ENCODE data around the gene ARL4C.

DNA sequence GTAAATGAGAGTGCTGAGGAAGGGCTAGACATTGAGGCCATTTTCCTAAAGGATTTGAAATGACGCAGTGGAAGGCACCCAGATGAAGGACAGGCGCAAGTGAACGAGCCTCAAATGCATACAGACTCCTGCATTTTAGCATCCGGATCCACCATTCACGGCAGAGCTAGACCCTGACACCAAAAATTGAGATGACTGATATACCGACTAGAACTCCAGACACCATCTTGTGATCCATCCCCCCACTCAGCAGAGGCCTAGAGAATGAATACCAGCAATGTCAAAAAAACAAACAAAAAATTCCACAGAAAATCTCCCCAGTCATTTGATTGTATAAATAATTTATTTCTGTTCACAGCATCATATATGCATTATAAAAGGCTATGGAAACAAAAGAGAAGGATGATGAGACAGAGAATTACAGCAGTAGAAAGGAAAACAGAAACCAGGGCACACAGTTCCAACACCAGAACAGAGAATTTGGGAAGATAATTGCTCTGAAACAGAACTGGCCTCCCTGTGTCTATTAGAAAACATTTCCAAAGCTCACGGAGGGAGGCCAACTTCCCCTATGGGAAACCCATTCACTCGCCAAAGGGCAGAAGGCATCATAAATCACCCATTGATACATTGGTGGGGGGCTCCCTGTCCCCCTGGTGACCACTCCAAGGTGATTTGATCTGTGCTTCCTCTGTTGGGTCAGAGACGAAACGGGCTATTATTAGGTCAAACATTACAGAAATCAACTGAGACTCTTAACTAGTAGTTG is 4.0 kb downstream of the ARL4C start:
- TF ChIP-seq SUZ12 (IDR thresholded peaks at IDR 0.05; ENCODE audit: extremely low read depth, insufficient read depth, insufficient read length): no peak
- no peak for TF ChIP-seq ZNF274 (IDR thresholded peaks at IDR 0.05; ENCODE audit: low read depth, low read length)
- TF ChIP-seq YY1 (IDR thresholded peaks at IDR 0.05; ENCODE audit: insufficient read depth, insufficient read length): no peak
